Mesenchymal stem cell (in vitro differentiated cells and primary cell): ENCODE measurements around the gene MACO1.

Source experiments
- DNase-seq: peaks from one replicate; pipeline ENCODE4 v3.0.0-alpha.2; 2013
- H2AFZ ChIP-seq: one replicate; pipeline ENCODE4 v1.6.1; 2013; ENCODE audit warnings: low read depth, mild to moderate bottlenecking, control low read depth, inconsistent platforms, low read length, moderate library complexity
- H2AK5ac ChIP-seq: 2 replicates; pipeline ENCODE4 v1.6.1; 2013; ENCODE audit warnings: low read length, moderate library complexity, mild to moderate bottlenecking, inconsistent platforms; ENCODE audit not compliant: severe bottlenecking
- H2BK120ac ChIP-seq: one replicate; pipeline ENCODE4 v1.6.1; 2013; ENCODE audit warnings: low read depth, mild to moderate bottlenecking, inconsistent platforms, low read length, moderate library complexity
- H2BK12ac ChIP-seq, 2 experiments: one replicate each; pipeline ENCODE4 v1.6.1; 2013; ENCODE audit warnings: inconsistent platforms in 2 of 2, low read length in 2 of 2, mild to moderate bottlenecking in 2 of 2, moderate library complexity in 2 of 2, control low read depth in 1 of 2
- H2BK15ac ChIP-seq: one replicate; pipeline ENCODE4 v1.6.1; 2013; ENCODE audit warnings: mild to moderate bottlenecking, low read depth, inconsistent platforms; ENCODE audit not compliant: poor library complexity, severe bottlenecking
- H2BK5ac ChIP-seq: 2 replicates; pipeline ENCODE4 v1.6.1; 2013; ENCODE audit warnings: low read depth, mild to moderate bottlenecking, low read length, control low read depth, inconsistent platforms; ENCODE audit not compliant: poor library complexity, severe bottlenecking
- H3K14ac ChIP-seq, 2 experiments: one replicate each; pipeline ENCODE4 v1.6.1; 2013; ENCODE audit warnings: inconsistent platforms in 2 of 2, low read length in 2 of 2, control low read depth in 1 of 2, mild to moderate bottlenecking in 1 of 2, moderate library complexity in 1 of 2
- H3K18ac ChIP-seq, 2 experiments: one replicate each; pipeline ENCODE4 v1.6.1; 2013; ENCODE audit warnings: inconsistent platforms in 2 of 2, low read length in 2 of 2, control low read depth in 1 of 2, low read depth in 1 of 2, mild to moderate bottlenecking in 1 of 2
- H3K23ac ChIP-seq, 2 experiments: one replicate each; pipeline ENCODE4 v1.6.1; 2013; ENCODE audit warnings: inconsistent platforms in 2 of 2, low read length in 2 of 2, mild to moderate bottlenecking in 2 of 2, moderate library complexity in 2 of 2, control low read depth in 1 of 2
- H3K27ac ChIP-seq: 2 replicates; pipeline ENCODE4 v1.5.1; 2013; ENCODE audit warnings: mild to moderate bottlenecking, moderate library complexity, low read length, control low read depth, inconsistent platforms; ENCODE audit not compliant: poor library complexity, severe bottlenecking
- H3K27me3 ChIP-seq, 2 experiments: 2 replicates each; pipeline versions ENCODE4 v1.6.1 to v1.7.0; 2013; ENCODE audit warnings: low read length in 2 of 2, mild to moderate bottlenecking in 2 of 2, moderate library complexity in 2 of 2, control low read depth in 1 of 2, inconsistent platforms in 1 of 2; ENCODE audit not compliant: control insufficient read depth in 1 of 2, insufficient read depth in 1 of 2
- H3K36me3 ChIP-seq, 2 experiments: 2 replicates each; pipeline versions ENCODE4 v1.6.1 to v1.7.0; 2013; ENCODE audit warnings: low read length in 2 of 2, control low read depth in 1 of 2, inconsistent platforms in 1 of 2, low read depth in 1 of 2, mild to moderate bottlenecking in 1 of 2; ENCODE audit not compliant: insufficient read depth in 2 of 2, control insufficient read depth in 1 of 2
- H3K4ac ChIP-seq, 2 experiments: one replicate each; pipeline ENCODE4 v1.6.1; 2013; ENCODE audit warnings: inconsistent platforms in 2 of 2, low read length in 2 of 2, mild to moderate bottlenecking in 2 of 2, moderate library complexity in 2 of 2, control low read depth in 1 of 2, low read depth in 1 of 2
- H3K4me1 ChIP-seq: 2 replicates; pipeline ENCODE4 v1.6.1; 2013; ENCODE audit warnings: low read depth, low read length, control low read depth; ENCODE audit not compliant: control insufficient read depth, insufficient read depth
- H3K4me2 ChIP-seq: 2 replicates; pipeline ENCODE4 v1.6.1; 2013; ENCODE audit warnings: low read length, mild to moderate bottlenecking, inconsistent platforms; ENCODE audit not compliant: poor library complexity, severe bottlenecking
- H3K4me3 ChIP-seq, 2 experiments: 2 replicates each; pipeline versions ENCODE4 v1.5.1 to v1.7.0; 2013; ENCODE audit warnings: low read length in 2 of 2, mild to moderate bottlenecking in 2 of 2, control low read depth in 1 of 2, low read depth in 1 of 2; ENCODE audit not compliant: insufficient read depth in 1 of 2
- H3K79me1 ChIP-seq: replicated peaks from 2 replicates; pipeline ENCODE4 v1.6.1; 2013; ENCODE audit warnings: mild to moderate bottlenecking, control low read depth, low read length, inconsistent platforms; ENCODE audit not compliant: poor library complexity, severe bottlenecking
- H3K9ac ChIP-seq: 2 replicates; pipeline ENCODE4 v1.7.0; 2013; ENCODE audit warnings: mild to moderate bottlenecking, low read length, moderate library complexity
- H3K9me3 ChIP-seq: 2 replicates; pipeline ENCODE4 v1.7.0; 2013; ENCODE audit warnings: mild to moderate bottlenecking, low read length; ENCODE audit not compliant: control insufficient read depth
- H4K8ac ChIP-seq: one replicate; pipeline ENCODE4 v1.6.1; 2013; ENCODE audit warnings: inconsistent platforms, mild to moderate bottlenecking, low read length, moderate library complexity
- H4K91ac ChIP-seq: one replicate; pipeline ENCODE4 v1.6.1; 2013; ENCODE audit warnings: mild to moderate bottlenecking, low read length, inconsistent platforms
- WGBS: methylation state at CpG from one replicate; pipeline ENCODE4 v1.1.7; 2013; ENCODE audit warnings: mixed read lengths; 5-methylcytosine and 5-hydroxymethylcytosine counted together

The MACO1 gene

GRCh38 chr1:25447547-25447946 lies 16.9 kb downstream of the MACO1 start:
- no peak overlapping the region for H4K91ac ChIP-seq
- no peak overlapping the region for H3K4ac ChIP-seq
- H3K36me3 ChIP-seq: peaks cover 4 to 16% of the 10 kb centered on the region in 2 experiments
- no peaks in the 10 kb centered on the region for H3K4me1 ChIP-seq
- no peak overlapping the region for H2BK15ac ChIP-seq
- no peak overlapping the region for H4K8ac ChIP-seq
- no peak for DNase-seq
- H3K27ac ChIP-seq: no peak overlapping the region
- H2BK5ac ChIP-seq: no peak overlapping the region
- no peak overlapping the region for H3K9ac ChIP-seq
- no peaks in the 10 kb centered on the region for H3K9me3 ChIP-seq
- no peak overlapping the region for H3K18ac ChIP-seq
- no peak overlapping the region for H3K4me3 ChIP-seq
- H3K27me3 ChIP-seq: no peaks in the 10 kb centered on the region
- no peak overlapping the region for H2AK5ac ChIP-seq
- peaks cover 21% of the 10 kb centered on the region for H3K79me1 ChIP-seq
- no peak overlapping the region for H2BK12ac ChIP-seq
- H3K4me2 ChIP-seq: no peak overlapping the region
- no peak overlapping the region for H2AFZ ChIP-seq
- no peak overlapping the region for H3K14ac ChIP-seq
- no peak overlapping the region for H2BK120ac ChIP-seq
- no peak overlapping the region for H3K23ac ChIP-seq

GRCh38 chr1:25450891-25451290 lies 20.2 kb downstream of the MACO1 start:
- Histone ChIP-seq H2BK15ac (no peak overlapping the region), H2BK5ac (no peak overlapping the region), H3K36me3 (peaks cover 4 to 27% of the 10 kb centered on the region in 2 experiments), H3K4ac (no peak overlapping the region), H4K91ac (no peak overlapping the region), H3K4me1 (no peaks in the 10 kb centered on the region), H3K18ac (no peak overlapping the region), H3K9me3 (no peaks in the 10 kb centered on the region), H3K4me3 (no peak overlapping the region), H3K14ac (no peak overlapping the region), H3K9ac (no peak overlapping the region), H3K27ac (no peak overlapping the region), H3K23ac (no peak overlapping the region), H3K4me2 (no peak overlapping the region), H3K27me3 (no peaks in the 10 kb centered on the region), H2AK5ac (no peak overlapping the region), H2BK120ac (no peak overlapping the region), H4K8ac (no peak overlapping the region), H3K79me1 (peaks cover 15% of the 10 kb centered on the region), H2BK12ac (no peak overlapping the region), H2AFZ (no peak overlapping the region)
- DNase-seq: no peak
- WGBS: no CpG with 5 or more reads among the region's 2 CpGs

GRCh38 chr1:25451908-25452307 lies 21.2 kb downstream of the MACO1 start:
- Histone ChIP-seq H3K79me1 (peaks cover 14% of the 10 kb centered on the region), H2BK15ac (no peak overlapping the region), H3K18ac (no peak overlapping the region), H3K4ac (no peak overlapping the region), H3K4me3 (no peak overlapping the region), H4K91ac (no peak overlapping the region), H3K4me1 (no peaks in the 10 kb centered on the region), H3K14ac (no peak overlapping the region), H3K4me2 (no peak overlapping the region), H2BK5ac (no peak overlapping the region), H4K8ac (no peak overlapping the region), H2AK5ac (no peak overlapping the region), H3K9me3 (no peaks in the 10 kb centered on the region), H2BK120ac (no peak overlapping the region), H3K23ac (no peak overlapping the region), H2BK12ac (no peak overlapping the region), H3K9ac (no peak overlapping the region), H3K27ac (no peak overlapping the region), H3K27me3 (no peaks in the 10 kb centered on the region), H2AFZ (no peak overlapping the region), H3K36me3 (peaks cover 4 to 35% of the 10 kb centered on the region in 2 experiments)
- DNase-seq: no peak
- 100% methylated on average over 1 of the region's 3 CpGs for WGBS

- no peak overlapping the region for H3K14ac ChIP-seq
- no peak overlapping the region for H2AK5ac ChIP-seq
- no peak for DNase-seq
- no peak overlapping the region for H4K8ac ChIP-seq
- H3K27ac ChIP-seq: no peak overlapping the region
- H2BK12ac ChIP-seq: no peak overlapping the region
- peaks cover 6 to 53% of the 10 kb centered on the region in 2 experiments for H3K36me3 ChIP-seq
- no peak overlapping the region for H3K23ac ChIP-seq
- peaks cover 16% of the 10 kb centered on the region for H3K79me1 ChIP-seq
- no peak overlapping the region for H2AFZ ChIP-seq
- H3K4ac ChIP-seq: no peak overlapping the region
- no peak overlapping the region for H2BK120ac ChIP-seq
- H4K91ac ChIP-seq: no peak overlapping the region
- no peaks in the 10 kb centered on the region for H3K4me1 ChIP-seq
- H3K4me3 ChIP-seq: no peak overlapping the region
- no peaks in the 10 kb centered on the region for H3K27me3 ChIP-seq
- H2BK5ac ChIP-seq: no peak overlapping the region
- H3K9me3 ChIP-seq: no peaks in the 10 kb centered on the region
- no peak overlapping the region for H2BK15ac ChIP-seq
- H3K4me2 ChIP-seq: no peak overlapping the region
- 94% methylated on average over 4 of the region's 4 CpGs for WGBS
- H3K9ac ChIP-seq: no peak overlapping the region
- H3K18ac ChIP-seq: no peak overlapping the region
Measured at GRCh38 chr1:25456502-25456901, 25.8 kb downstream of the MACO1 start.
